Stimulated activated CD4-positive, alpha-beta T cell treated with anti-CD3 and anti-CD28 coated beads, Interleukin-4, amount 100 ng/mL, for 4 hours (primary cell): ENCODE data around the gene SCN2B.

Source experiments
- DNase-seq, 2 experiments: peaks; one replicate each; pipeline ENCODE4 v3.0.0-alpha.2; 2020

The SCN2B gene

GRCh38 chr11:118128721-118129470, 47.5 kb downstream of the SCN2B start:
- no peak for DNase-seq

- DNase-seq, result no peak
These were observed 48.1 kb downstream of the SCN2B start for GRCh38 chr11:118128310-118128709.

GRCh38 chr11:118126082-118126838, 50.2 kb downstream of the SCN2B start:
- no peak for DNase-seq

- DNase-seq, result no peak
These were observed 51.4 kb downstream of the SCN2B start for GRCh38 chr11:118124929-118125535.

GRCh38 chr11:118120793-118121192, 55.6 kb downstream of the SCN2B start:
- DNase-seq, result no peak

GRCh38 chr11:118117790-118118601, 58.4 kb downstream of the SCN2B start:
- no peak for DNase-seq

GRCh38 chr11:118115048-118115447, 61.4 kb downstream of the SCN2B start:
- DNase-seq, result no peak

GRCh38 chr11:118114266-118114665, 62.2 kb downstream of the SCN2B start:
- DNase-seq, result no peak

GRCh38 chr11:118112711-118113430, 63.6 kb downstream of the SCN2B start:
- DNase-seq, result no peak
